ENCODE data around the gene UQCC3.

Gene UQCC3

DNA sequence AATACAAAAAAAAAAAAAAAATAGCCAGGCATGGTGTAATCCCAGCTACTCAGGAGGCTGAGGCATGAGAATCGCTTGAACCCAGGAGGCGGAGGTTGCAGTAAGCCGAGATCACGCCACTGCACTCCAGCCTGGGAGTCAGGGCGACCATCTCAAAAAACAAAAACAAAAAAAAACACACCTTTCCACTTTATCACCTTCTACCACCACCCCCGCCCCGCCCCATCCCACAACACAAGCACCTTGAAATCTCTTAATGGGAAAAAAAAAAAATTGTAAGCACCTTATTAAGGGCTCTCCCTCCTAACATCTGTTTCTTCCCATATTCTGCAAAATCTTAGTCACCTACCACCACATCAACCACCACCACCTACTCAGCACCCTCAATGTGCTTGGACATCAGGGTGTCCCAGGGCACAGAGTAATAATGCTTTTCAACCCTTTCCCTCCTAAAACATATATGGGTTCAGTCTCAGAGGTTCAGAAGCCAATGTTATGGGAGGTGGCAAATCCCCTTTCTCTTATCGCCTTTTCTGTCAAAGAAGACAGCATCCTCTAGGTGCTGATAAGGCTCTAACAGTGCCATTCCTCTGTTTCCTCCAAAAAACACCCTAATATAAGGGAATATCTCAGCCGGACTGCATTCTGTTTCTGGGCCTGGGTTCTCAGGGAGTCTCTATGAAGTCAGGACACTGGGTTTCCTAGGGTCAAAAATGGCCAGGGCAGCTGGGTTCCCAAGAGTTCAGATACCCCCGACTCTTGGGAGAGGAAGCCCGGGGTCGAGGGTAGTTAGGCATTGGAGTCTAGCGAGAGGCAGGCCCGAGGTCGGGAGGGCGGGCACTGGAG is 19.1 kb upstream of the UQCC3 start:
- no peak for TF ChIP-seq GATA3 (IDR thresholded peaks at IDR 0.05; ENCODE audit: low read depth, low read length)
- no peak for TF ChIP-seq GATA2 (IDR thresholded peaks at IDR 0.05; ENCODE audit: low read depth, low read length)

DNA sequence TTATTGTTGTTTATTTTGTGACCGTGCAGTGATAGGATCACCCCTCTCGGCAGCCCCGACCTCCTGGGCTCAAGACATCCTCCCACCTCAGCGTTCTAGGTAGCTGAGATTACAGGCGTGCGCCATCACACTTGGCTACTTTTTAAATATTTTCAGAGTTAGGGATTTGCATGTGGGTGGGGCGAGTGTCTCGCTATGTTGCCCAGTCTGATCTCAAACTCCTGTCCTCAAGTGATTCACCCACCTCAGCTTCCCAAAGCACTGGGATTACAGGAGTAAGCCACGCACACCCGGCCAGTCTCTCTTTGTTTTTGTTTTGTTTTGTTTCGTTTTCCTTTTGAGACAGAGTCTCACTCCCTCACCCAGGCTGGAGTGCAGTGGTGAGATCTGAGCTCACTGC is 17.2 kb upstream of the UQCC3 start:
- TF ChIP-seq GATA2 (IDR thresholded peaks at IDR 0.05; ENCODE audit: low read depth, low read length) (no peak), GATA3 (IDR thresholded peaks at IDR 0.05; ENCODE audit: low read depth, low read length) (no peak)

DNA sequence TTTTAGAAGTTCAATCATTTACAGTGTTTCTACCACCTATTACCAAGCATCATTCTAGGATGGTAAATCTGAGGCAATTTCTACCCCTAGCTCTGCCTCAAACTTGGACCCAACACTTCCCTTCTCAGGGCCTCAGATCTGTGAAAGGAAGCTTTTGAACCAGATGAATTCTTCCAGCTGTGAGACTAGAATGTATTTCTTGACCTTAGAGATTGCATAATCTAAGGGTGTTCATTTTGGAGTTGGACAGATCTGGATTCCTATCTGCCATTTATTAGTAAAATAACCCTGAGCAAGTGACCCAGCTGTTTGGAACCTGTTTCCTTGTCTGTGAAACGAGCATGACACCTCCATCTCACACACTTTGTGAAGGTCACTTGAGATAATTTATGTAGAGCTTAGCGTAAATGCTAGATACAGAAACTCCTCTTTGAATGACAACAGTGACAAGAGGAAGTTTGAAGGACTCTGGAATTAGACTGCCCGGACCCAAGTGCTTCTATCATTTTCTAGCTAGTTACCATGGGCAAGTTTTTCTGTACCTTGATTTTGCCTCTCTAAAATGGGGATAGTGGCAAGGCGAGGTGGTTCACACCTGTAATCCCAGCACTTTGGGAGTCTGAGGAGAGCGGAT is 14.6 kb upstream of the UQCC3 start:
- no peak for TF ChIP-seq GATA2 (IDR thresholded peaks at IDR 0.05; ENCODE audit: low read depth, low read length)
- no peak for TF ChIP-seq GATA3 (IDR thresholded peaks at IDR 0.05; ENCODE audit: low read depth, low read length)

DNA sequence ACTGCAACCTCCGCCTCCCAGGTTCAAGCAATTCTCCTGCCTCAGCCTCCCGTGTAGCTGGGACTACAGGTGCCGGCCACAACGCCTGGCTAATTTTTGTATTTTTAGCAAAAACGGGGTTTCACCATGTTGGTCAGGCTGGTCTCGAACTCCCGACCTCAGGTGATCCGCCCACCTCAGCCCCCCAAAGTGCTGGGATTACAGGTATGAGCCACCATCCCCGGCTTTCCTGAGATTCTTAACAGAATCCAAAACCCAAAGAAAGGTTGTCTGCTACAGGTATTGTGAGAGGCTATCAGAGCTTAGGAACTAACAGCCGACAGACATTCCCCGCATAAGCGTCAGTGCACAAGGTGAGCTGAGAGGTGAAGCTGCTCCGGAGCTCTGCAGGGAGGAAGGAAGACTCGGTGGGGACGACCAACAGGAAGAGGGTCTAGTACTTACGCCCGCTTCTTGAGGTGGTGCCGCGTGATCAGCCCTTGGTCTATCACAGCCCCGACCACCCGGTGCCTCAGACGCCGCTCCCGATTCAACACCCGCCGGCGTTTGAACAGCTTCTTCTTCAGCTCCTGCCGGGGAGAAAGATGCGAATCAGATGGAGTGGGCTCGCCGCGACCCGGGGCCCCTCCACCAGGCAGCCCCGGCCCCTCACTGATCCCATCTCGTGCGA is 6.9 kb upstream of the UQCC3 start:
- TF ChIP-seq GATA2 (IDR thresholded peaks at IDR 0.05; ENCODE audit: low read depth, low read length) (peak; percentile 30; the same call in 1 of the 2 replicates), GATA3 (IDR thresholded peaks at IDR 0.05; ENCODE audit: low read depth, low read length) (no peak)

DNA sequence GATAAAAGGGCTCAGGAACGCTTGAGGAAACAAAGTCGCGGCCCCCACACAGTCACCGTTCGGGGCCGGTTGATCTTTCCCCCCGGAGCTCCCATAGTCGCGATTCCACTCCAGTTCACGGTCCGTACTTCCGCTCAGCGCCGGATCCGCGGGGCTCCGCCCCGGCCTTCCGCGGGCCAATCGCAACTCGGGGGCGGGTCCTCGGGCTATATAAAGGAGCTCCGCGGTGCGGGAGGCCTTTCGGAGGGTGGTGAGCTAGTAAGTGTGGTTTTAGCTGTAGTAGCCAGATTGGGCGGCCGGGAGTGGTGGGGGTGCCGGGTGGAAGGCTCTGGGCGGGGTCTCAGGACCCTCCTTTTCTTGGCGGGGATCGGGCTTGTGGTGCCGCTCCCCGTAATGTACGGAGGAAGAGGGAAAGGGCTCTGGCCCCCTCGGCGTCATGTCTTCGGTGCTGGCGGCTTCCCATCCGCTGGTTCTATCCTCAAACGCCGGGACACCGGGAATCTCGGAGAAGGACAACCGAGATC is 6.3 kb upstream of the UQCC3 start, which contains the start of the genes C11orf98 and CSKMT:
C11orf98 (minus strand) TSS at position 136 of the 524 bp plus-strand sequence; CDS start at position 95, 41 bp downstream.
CSKMT (plus strand) TSS at position 238 of the 524 bp plus-strand sequence. CDS start 568 bp downstream, outside the sequence.
- TF ChIP-seq GATA2 (IDR thresholded peaks at IDR 0.05; ENCODE audit: low read depth, low read length), result no peak
- no peak for TF ChIP-seq GATA3 (IDR thresholded peaks at IDR 0.05; ENCODE audit: low read depth, low read length)

DNA sequence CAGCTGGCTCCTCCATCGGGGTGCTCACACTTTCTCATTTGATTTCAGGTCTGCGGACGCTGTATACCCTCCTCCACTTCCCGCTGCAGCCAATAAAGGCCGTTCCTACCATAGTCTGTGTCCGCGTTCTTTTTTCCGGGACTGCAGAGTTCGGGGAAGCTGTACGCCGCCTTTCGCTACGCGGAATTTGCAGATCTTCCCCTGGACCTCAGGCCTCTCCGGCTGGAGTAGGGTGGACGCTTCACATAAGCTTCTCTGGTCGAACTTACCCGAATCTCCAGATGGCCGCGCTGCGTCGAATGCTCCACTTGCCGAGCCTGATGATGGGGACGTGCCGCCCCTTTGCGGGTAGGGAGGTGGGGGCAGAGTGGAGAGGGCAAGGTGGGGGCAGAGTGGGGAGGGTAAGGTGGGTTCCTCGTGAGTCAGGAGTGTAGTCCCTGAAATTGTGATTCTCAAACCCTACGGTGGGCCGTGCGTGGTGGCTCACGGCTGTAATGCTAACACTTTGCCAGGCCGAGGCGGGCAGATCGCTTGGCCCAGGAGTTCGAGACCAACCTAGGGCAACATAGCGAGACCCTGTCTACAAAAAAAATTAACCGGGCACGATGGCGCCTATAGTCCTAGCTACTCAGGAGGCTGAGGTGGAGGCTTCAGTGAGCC is 5.7 kb upstream of the UQCC3 start:
- TF ChIP-seq GATA3 (IDR thresholded peaks at IDR 0.05; ENCODE audit: low read depth, low read length) (no peak), GATA2 (IDR thresholded peaks at IDR 0.05; ENCODE audit: low read depth, low read length) (no peak)

DNA sequence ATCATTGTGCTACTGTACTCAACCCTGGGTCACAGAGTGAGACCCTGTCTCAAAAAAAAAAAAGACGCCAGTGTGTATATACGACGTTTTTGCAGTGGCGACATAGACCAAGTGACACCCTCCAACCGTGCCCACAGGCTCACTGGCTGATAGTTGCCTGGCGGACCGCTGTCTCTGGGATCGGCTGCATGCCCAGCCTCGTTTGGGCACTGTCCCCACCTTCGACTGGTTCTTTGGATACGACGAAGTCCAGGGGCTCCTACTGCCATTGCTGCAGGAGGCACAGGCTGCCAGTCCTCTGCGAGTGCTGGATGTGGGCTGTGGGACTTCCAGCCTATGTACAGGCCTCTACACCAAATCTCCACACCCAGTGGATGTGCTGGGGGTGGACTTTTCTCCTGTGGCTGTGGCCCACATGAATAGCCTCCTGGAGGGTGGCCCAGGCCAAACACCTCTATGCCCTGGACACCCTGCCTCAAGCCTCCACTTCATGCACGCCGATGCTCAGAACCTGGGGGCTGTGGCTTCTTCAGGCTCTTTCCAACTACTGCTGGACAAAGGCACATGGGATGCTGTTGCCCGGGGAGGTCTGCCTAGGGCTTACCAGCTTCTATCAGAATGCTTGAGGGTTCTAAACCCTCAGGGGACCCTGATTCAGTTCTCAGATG is 5.1 kb upstream of the UQCC3 start:
- TF ChIP-seq GATA2 (IDR thresholded peaks at IDR 0.05; ENCODE audit: low read depth, low read length), result no peak
- no peak for TF ChIP-seq GATA3 (IDR thresholded peaks at IDR 0.05; ENCODE audit: low read depth, low read length)

DNA sequence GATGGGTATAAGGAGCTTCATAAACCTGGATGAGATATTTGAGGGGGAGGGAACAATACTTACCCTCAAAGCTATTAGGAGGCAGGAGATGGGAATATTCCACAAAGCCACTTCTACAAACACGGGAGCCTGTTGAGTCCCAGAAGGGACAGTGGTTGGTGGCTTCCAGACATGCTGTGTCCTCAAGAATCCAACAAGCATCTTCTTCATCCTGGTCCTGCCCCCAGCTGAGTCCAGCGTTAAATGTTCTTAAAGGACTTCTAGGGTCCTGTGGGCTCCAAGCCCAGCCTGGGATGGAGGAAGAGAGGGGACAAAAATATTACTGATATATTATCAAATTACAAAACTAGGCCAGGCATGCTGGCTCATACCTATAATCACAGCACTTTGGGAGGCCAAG is 4.0 kb upstream of the UQCC3 start:
- no peak for TF ChIP-seq GATA3 (IDR thresholded peaks at IDR 0.05; ENCODE audit: low read depth, low read length)
- no peak for TF ChIP-seq GATA2 (IDR thresholded peaks at IDR 0.05; ENCODE audit: low read depth, low read length)

DNA sequence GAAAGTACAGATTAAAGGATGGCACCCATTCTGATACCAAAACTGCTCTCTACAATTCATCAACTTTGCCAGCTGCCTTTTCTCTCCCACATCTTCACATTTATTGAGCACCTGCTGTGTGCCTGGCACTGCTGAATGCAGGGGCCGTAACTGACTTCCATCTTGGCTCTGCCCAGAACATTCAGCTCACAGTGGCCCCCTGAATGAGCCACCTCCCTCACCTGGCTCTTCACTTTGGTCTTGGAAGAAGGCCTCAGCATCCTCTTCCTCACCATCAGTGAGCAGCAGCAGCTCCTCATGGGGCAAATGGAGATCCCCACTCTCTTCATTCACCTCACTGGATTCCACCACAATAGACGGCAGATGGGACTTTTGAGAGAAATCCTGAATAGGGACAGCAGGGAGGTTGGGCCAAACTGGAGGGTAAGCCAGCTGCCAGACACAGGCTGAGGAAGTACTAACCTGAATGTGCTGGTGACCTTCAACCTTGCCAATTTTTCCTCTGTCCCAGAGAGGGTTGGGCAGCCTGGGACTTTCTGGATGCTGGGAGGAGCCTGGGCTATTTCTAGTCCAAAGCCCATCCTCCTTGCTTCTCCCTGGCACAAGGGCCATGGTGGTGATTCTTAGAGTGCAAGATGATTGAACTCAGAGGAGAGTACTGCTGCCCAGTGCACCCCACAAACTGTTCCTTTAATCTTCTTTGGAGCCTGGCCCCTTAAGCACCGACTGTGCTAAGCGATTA is 1.9 kb upstream of the UQCC3 start:
- TF ChIP-seq GATA2 (IDR thresholded peaks at IDR 0.05; ENCODE audit: low read depth, low read length) (no peak), GATA3 (IDR thresholded peaks at IDR 0.05; ENCODE audit: low read depth, low read length) (no peak)

DNA sequence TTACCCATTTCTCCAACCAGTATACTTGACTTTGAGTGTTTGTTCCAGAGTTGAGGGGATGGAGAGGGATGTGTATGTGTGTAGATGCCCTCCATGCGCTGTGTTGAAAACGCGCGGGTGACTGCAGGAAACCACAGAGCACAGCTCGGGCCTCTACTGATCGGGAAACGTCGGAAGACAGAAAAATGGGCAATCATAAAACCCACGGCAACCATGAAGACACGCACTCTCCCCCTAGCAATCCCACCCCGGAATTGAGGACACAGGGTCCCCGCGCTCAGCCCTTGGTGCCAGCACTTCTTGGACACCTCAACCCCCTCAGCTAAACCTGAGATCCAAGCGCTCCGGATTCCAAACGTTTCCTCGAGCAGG is 251 bp upstream of the UQCC3 start:
- TF ChIP-seq GATA3 (IDR thresholded peaks at IDR 0.05; ENCODE audit: low read depth, low read length) (no peak), GATA2 (IDR thresholded peaks at IDR 0.05; ENCODE audit: low read depth, low read length) (no peak)

DNA sequence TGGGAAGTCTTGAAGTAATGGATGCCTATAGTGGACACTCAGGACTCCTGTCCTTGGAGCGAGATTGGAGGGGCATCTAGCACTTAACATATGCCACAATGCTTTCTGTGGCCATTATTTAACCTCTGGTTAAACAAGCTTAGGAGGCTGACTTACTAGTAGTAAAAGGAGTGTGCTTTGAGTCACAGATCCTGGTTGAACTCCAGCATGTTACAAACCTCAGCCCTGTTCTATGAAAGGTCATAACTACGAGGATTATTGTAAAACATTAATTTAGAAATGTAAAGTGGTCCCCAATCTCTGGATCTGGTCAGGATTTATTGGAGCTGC is 1.7 kb downstream of the UQCC3 start:
- no peak for TF ChIP-seq GATA2 (IDR thresholded peaks at IDR 0.05; ENCODE audit: low read depth, low read length)
- no peak for TF ChIP-seq GATA3 (IDR thresholded peaks at IDR 0.05; ENCODE audit: low read depth, low read length)

DNA sequence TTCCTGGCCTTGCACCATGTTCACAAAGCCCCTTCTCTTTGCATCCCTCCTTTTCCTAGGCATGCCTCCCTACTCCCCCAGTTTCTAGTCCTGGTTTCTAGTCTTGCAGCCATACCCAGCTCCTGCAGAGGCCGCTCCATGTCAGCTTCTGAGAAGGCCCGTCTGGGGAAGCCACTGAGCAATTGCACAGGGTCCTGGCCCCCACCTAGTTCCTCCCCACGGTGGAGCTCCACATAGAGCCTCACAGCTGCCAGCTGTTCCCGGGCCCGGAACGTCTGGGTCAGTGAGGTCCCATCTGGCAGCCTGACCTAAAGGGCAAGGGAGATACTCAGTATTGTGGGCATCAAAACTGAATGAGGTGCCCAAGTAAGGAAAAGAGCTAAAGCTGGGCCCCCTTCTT is 5.2 kb downstream of the UQCC3 start:
- TF ChIP-seq GATA3 (IDR thresholded peaks at IDR 0.05; ENCODE audit: low read depth, low read length) (no peak), GATA2 (IDR thresholded peaks at IDR 0.05; ENCODE audit: low read depth, low read length) (no peak)

DNA sequence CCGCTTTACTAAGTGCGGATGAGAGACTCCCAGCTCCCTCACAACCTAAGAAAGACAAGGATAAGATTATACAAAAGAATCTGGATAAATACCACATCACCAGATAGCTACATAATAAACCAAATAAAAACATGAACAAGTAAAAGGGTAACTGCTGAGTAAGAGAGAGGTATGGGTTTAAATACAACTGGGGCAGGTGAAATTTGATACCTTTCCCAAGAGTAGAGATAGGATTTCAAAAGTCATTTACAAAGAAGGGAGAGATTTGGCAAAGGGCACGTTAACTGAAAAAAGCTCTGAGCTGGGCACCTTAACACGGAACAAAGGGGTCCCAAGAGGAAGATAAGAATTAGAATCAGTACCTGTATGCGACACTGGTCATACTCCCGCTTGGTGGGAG is 5.7 kb downstream of the UQCC3 start:
- TF ChIP-seq GATA3 (IDR thresholded peaks at IDR 0.05; ENCODE audit: low read depth, low read length), result no peak
- no peak for TF ChIP-seq GATA2 (IDR thresholded peaks at IDR 0.05; ENCODE audit: low read depth, low read length)

All from SH-SY5Y (cell line).